GM10248 (cell line): ENCODE data around the gene CA12.

Experiments
- CTCF ChIA-PET: fragments of 300-600 bp; sonication (Branson Sonifier 250); formaldehyde crosslinking; extraction: SDS; loops from one replicate; lab custom pipeline; 2021; ENCODE audit warnings: antibody characterized with exemption; lab: Yijun Ruan, JAX
- POLR2A ChIA-PET: fragments of 350-650 bp; sonication (Branson Sonifier 250); formaldehyde crosslinking; extraction: SDS; loops from one replicate; lab custom pipeline; 2020; ENCODE audit warnings: antibody characterized with exemption; lab: Yijun Ruan, JAX
- DNase-seq: peaks from one replicate; pipeline ENCODE4 v3.0.0; 2012; ENCODE audit errors: extremely low spot score
- TF ChIP-seq, protein P1 (sequence below): IDR thresholded peaks from 2 replicates; pipeline ENCODE4 v1.5.1; 2012; ENCODE audit warnings: mild to moderate bottlenecking, low read depth; ENCODE audit errors: extremely low read depth, missing control alignments, control extremely low read depth

Gene CA12

GRCh38 chr15:63382966-63383710, 1.5 kb upstream of the CA12 start:
- no peak for DNase-seq
- TF ChIP-seq, protein P1, sequence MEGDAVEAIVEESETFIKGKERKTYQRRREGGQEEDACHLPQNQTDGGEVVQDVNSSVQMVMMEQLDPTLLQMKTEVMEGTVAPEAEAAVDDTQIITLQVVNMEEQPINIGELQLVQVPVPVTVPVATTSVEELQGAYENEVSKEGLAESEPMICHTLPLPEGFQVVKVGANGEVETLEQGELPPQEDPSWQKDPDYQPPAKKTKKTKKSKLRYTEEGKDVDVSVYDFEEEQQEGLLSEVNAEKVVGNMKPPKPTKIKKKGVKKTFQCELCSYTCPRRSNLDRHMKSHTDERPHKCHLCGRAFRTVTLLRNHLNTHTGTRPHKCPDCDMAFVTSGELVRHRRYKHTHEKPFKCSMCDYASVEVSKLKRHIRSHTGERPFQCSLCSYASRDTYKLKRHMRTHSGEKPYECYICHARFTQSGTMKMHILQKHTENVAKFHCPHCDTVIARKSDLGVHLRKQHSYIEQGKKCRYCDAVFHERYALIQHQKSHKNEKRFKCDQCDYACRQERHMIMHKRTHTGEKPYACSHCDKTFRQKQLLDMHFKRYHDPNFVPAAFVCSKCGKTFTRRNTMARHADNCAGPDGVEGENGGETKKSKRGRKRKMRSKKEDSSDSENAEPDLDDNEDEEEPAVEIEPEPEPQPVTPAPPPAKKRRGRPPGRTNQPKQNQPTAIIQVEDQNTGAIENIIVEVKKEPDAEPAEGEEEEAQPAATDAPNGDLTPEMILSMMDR = no peak
- POLR2A ChIA-PET = no interaction called here
- CTCF ChIA-PET = no interaction called here

DNA sequence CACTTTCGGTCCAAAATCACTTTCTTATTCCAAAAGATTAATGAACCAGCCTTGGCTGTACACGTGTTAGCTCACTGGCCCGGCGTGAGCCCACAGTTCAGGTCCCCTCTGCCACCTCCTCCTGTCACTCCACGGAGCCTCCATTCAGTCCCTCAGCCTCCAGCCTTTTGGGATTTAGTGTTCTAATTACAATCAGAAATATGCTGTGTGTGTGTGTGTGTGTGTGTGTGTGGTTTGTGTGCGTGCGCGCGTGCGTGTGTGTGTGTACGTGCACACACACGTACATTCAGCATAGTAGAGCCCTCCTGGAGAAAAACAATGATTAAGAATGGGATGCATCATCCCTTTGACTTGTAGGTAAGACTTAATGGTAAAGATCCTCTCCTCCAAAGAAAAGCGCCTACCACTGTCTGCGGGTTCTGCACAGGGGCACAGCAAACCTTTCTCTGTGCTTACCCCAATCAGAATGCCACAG, 801 bp downstream of the CA12 start:
- ChIA-PET CTCF (no interaction called here), POLR2A (no interaction called here)
- DNase-seq = no peak
- TF ChIP-seq, protein P1 = no peak

- CTCF ChIA-PET = no interaction called here
- TF ChIP-seq, protein P1 = no peak
- POLR2A ChIA-PET = interaction anchor here (0.7 kb wide), 1 partner anchor 10 kb away, joined by 3 read pairs; no protein-coding TSS in a partner anchor
Measured at GRCh38 chr15:63380151-63380807, 1.4 kb downstream of the CA12 start.

GRCh38 chr15:63379492-63380150, 2.0 kb downstream of the CA12 start:
- no peak for DNase-seq
- TF ChIP-seq, protein P1 = no peak
- POLR2A ChIA-PET = interaction anchor here (0.7 kb wide), 1 partner anchor 10 kb away, joined by 3 read pairs; no protein-coding TSS in a partner anchor
- CTCF ChIA-PET = no interaction called here

More at GRCh38 chr15:63380151-63380807, 1.4 kb downstream of the CA12 start:
- DNase-seq = no peak

DNA sequence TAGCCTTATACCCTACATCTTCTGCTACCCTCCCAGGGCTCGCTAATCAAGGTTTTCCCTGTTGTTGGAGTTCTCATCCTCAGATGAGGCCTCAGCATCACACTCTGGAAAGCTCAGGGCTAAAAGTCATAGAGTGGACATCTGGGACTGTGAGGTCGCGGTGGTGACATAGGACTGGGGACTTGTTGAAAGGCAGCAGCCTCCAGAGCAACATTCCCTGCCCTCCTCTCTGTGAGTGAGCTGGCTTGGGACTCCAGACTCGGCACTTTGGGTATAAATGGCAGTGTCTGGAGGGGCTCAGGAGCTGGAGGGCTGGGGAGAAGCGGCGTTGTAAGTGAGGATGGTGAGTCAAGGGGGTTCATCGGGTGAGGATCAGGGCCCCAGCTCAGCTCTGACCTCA, 2.7 kb downstream of the CA12 start:
- CTCF ChIA-PET = interaction anchor here (1.2 kb wide), 1 partner anchor 9 kb away, joined by 3 read pairs; no protein-coding TSS in a partner anchor
- TF ChIP-seq, protein P1 = no peak

GRCh38 chr15:63374686-63375520, 6.7 kb downstream of the CA12 start:
- DNase-seq = no peak
- CTCF ChIA-PET = no interaction called here
- POLR2A ChIA-PET = no interaction called here
- TF ChIP-seq, protein P1 = no peak

More for the DNA sequence above, 2.7 kb downstream of the CA12 start:
- POLR2A ChIA-PET = no interaction called here
- DNase-seq = no peak
